Fibroblast of villous mesenchyme (primary cell): ENCODE data around the gene IGIP. TPM values are rescaled to one million over a fixed set of nuclear protein-coding genes. Genes with fewer than 3 reads are reported as not detected.
"Not testable (repeated sequence)": the region's sequence is repeated elsewhere in the genome, so short reads cannot be mapped to it uniquely, and the experiment has no call there.

Experiments
- DNase-seq: peaks from one replicate; pipeline ENCODE4 v3.0.0-alpha.2; 2010; ENCODE audit warnings: low read depth
- H3K4me3 ChIP-seq: 2 replicates; pipeline ENCODE4 v1.5.1; 2011; ENCODE audit warnings: low read depth, mild to moderate bottlenecking, low read length
- total RNA-seq: library from RNA; depleted of rRNA; stranded (reverse); fragments of >200 nt; gene quantifications from 2 replicates; pipeline ENCODE4 v1.2.3, GENCODE V29; 2012
- TF ChIP-seq, protein P1 (sequence below): IDR thresholded peaks from 2 replicates; pipeline ENCODE4 v1.5.1; 2012; ENCODE audit warnings: low read depth, mild to moderate bottlenecking, low read length; ENCODE audit not compliant: insufficient read depth

The IGIP gene
- total RNA-seq, 1 donor = 7.8 TPM

DNA sequence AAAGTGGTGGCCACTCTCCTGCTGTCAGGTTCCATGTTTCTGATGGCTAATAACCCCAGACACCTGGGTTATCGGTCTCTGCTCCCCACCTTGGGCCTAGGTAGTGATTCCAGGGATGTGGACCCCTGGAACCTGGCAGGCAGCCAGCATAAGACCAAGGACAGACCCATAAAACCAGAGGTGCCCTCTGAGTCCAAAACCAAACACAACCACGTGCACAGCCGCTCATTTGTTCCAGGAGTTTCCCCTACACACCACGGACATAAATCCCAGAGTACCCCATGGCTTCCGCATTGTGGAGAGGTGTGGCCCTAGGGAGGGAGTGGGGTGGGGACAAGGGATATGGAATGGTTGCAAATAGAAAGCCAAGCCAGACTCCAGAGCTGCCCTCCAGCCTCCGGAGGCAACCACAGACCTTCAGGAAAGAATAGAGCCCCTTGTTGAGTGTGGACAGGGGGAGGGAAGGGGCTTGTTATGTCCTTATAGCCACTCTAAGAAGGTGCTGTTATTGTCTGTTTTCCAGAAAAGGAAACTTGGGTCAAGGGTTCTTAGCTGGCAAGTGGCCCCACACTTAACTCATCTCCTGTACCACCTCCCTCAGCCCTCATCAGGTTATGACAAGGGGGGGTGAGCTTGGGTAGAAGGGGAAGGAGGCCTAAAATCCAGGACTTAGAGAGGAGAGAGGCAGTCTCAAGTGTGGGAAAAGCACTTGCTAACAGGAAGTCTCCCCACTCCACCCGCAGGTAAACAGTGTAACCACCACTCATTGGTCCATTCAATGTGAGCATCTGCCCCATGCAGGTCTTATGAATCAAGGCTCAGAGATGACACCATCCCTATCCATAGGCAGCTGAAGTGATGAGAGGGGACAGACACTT is 25.6 kb downstream of the IGIP start:
- no peak overlapping the region for H3K4me3 ChIP-seq
- no peak for DNase-seq
- TF ChIP-seq, protein P1, sequence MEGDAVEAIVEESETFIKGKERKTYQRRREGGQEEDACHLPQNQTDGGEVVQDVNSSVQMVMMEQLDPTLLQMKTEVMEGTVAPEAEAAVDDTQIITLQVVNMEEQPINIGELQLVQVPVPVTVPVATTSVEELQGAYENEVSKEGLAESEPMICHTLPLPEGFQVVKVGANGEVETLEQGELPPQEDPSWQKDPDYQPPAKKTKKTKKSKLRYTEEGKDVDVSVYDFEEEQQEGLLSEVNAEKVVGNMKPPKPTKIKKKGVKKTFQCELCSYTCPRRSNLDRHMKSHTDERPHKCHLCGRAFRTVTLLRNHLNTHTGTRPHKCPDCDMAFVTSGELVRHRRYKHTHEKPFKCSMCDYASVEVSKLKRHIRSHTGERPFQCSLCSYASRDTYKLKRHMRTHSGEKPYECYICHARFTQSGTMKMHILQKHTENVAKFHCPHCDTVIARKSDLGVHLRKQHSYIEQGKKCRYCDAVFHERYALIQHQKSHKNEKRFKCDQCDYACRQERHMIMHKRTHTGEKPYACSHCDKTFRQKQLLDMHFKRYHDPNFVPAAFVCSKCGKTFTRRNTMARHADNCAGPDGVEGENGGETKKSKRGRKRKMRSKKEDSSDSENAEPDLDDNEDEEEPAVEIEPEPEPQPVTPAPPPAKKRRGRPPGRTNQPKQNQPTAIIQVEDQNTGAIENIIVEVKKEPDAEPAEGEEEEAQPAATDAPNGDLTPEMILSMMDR = no peak

DNA sequence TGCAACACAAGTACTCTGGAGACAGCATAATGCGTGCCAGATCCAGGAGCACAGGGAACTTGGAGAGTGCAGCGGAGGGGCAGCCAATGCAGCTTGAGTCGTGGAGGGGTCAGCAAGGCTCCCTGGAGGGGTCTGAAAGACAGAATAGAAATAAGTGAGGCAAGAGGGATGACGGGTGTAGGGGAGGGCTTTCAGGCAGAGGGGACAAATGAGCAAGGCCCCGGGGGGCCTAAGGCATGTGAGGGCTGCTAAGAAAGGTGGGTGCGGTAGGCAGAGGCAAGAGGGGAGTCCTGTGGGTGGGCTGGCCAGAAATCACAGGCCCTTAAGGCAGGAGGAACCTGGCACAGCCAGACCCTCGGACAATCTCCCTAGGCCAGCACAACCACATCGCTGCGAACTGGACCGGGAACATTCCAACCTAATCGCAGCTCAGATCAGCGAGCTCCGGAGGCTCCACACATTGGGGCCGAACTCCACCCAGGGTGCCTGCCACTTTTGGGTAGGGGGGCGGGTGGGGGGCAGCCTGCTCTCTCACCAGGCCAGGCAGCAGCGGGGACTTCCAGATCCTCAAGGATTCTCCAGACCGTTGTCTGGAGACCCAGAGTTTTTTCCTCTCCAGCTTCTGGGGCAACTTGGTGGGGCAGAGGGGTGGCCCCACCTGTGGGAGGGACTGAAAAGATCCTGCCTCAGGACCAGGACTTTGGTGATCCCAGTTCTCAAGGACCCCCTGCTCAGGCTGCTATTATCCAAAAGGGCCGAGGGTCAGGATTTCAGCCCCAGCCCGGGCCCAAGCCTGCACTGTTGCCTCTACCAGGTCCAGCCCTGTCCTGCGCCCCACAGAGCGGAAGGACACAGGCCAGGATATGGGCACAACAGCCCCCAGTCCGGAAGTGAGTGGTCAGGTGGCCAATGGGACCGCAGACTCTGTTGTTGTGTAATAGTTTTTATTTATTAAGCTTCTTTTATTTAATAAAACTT is 26.6 kb downstream of the IGIP start:
- TF ChIP-seq, protein P1 = no peak
- DNase-seq = no peak
- no peak overlapping the region for H3K4me3 ChIP-seq

DNA sequence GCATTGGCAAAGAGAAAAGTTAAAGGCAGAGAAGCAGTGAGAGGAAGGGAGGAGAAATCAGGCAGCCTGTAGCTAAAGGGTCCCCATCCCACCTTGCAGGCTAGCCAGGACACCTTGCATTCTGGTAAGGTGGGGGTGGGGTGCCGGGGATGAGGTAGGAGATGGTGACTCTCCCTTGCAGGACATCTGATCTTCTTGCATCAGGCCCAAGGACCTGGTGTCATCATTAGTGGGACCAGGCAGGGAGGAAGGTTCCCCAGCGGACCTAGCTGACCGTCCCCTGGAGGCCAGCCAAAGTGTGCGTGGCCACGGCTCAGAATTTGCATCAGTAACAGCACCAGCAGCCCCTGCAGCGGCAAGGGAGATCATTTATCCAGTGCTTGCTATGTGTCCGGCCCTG is 27.5 kb downstream of the IGIP start:
- H3K4me3 ChIP-seq = no peak overlapping the region
- DNase-seq = no peak
- TF ChIP-seq, protein P1 = no peak

DNA sequence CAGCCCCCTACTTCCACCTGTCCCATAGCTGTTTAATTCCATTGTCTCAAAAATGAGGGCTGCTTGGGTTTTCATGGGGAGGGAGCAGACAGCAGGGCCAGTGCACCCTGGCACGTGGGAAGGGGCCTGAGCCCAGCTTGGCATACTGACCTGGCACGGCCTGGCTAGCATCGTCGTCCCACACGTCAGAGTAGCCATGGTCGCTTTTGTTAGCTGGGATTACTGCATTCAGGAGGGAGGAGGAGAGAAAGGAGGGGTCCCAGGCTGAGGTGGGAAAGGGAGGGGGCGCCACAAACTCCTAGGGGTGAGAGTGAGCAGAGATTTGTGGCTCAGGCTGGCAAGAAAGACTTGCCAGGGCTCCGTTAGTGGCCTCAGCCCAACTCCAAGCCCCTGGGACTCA is 28.2 kb downstream of the IGIP start:
- H3K4me3 ChIP-seq = no peak overlapping the region
- no peak for DNase-seq
- TF ChIP-seq, protein P1 = no peak

DNA sequence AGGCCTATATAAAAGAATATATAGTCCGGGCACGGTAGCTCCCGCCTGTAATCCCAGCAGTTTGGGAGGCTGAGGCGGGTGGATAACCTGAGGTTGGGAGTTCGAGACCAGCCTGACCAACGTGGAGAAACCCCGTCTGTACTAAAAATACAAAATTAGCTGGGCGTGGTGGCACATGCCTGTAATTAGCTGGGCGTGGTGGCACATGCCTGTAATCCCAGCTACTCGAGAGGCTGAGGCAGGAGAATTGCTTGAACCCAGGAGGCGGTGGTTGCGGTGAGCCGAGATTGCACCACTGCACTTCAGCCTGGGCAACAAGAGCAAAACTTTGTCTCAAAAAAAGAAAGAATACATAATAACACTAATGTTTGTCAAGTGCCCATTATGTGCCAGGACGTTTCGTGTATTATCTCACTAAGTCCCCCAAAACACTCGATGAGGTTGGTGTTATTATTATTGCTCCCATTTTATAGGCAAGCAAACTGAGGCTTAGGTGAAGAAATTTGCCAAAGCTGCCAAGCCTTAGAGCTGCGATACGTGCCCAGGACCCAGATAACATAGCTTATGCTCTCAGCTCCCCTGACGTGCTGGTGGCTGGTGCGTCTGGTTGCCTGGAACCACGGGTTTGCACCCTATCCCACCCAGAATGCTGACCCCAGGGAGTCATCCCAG is 29.1 kb downstream of the IGIP start:
- not testable (repeated sequence) for H3K4me3 ChIP-seq, DNase-seq

DNA sequence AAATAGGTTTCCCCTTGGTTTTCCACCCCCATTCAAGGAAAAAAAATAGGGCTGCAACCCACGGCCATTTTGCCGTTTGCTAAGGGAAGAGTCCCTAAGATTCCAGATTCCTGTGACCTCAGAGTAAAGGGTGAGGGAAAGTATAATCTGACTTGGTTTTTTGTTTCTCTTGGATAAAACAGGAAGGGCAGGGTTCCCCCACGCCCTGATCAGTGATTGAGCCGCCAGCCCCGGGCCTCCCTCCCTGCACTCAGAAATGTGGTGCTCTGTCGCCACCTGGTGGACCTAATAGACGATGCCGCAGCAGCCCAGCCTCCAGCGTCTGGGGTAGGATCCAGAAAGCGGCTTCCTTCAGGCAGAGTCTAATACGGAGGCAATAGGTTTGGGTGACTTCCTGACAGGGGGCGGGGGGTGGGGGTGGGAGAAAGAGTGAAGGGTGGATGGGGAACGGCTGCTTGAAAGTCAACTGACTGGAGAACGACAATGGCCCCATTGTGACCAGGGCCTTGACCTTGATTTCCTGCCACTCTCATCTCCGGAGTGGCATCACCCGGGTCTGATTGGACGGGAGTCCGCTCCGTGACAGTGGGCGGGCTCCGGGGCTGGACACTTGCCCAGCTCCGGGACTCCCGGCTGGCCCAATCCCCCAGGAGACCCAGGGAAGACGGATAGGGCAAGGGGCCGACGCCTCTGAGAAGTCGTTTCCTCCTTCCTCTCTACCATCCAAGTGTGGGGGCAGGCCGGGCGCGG is 31.5 kb downstream of the IGIP start:
- peak; percentile 79 for DNase-seq
- TF ChIP-seq, protein P1 = peak; percentile 88

More for the DNA sequence above, 31.5 kb downstream of the IGIP start:
- peak overlapping the region; percentile 48 for H3K4me3 ChIP-seq
